OCI-LY7 (cell line): ENCODE results near the gene ZDHHC11B. TPM values are rescaled to one million over a fixed set of nuclear protein-coding genes. Genes with fewer than 3 reads are reported as not detected.

ENCODE experiments used
- BruUV-seq: library from RNA; stranded (reverse); fragments of 400-500 nt; replicated peaks from 2 replicates; lab custom pipeline; 2021; lab: Mats Ljungman, UMichigan
- CTCF ChIA-PET: fragments of 300-600 bp; sonication (Branson Sonifier 250); formaldehyde crosslinking; loops from one replicate; lab custom pipeline; 2022; ENCODE audit warnings: antibody characterized with exemption; ENCODE audit not compliant: unreplicated experiment; lab: Charles Lee
- POLR2A ChIA-PET: fragments of 300-600 bp; sonication (Branson Sonifier 250); formaldehyde crosslinking; loops from one replicate; lab custom pipeline; 2022; ENCODE audit warnings: antibody characterized with exemption; lab: Charles Lee
- DNase-seq: peaks from one replicate; pipeline ENCODE4 v3.0.0-alpha.2; 2015; ENCODE audit warnings: low spot score
- H2AFZ ChIP-seq: fragments of 200-600 bp; sonication (generic), shearing (Covaris generic); 2 replicates; pipeline ENCODE4 v1.6.1; 2014; ENCODE audit warnings: mild to moderate bottlenecking, antibody characterized with exemption, low read length, moderate library complexity
- H3K27ac ChIP-seq: fragments of 200-600 bp; sonication (generic); 2 replicates; pipeline ENCODE4 v1.5.1; 2014; ENCODE audit warnings: mixed run types, low read depth, mild to moderate bottlenecking, moderate library complexity, low read length, inconsistent platforms; ENCODE audit not compliant: poor library complexity, severe bottlenecking
- H3K36me3 ChIP-seq: fragments of 200-600 bp; sonication (generic); 2 replicates; pipeline ENCODE4 v1.6.1; 2014; ENCODE audit warnings: mild to moderate bottlenecking, antibody characterized with exemption, low read length, moderate library complexity, mixed read lengths; ENCODE audit not compliant: insufficient read depth
- H3K4me1 ChIP-seq: fragments of 200-600 bp; sonication (generic); 2 replicates; pipeline ENCODE4 v1.5.1; 2014; ENCODE audit warnings: mild to moderate bottlenecking, low read length; ENCODE audit not compliant: insufficient read depth, poor library complexity, severe bottlenecking
- H3K4me2 ChIP-seq: fragments of 200-600 bp; sonication (generic); 2 replicates; pipeline ENCODE4 v1.6.1; 2014; ENCODE audit warnings: mild to moderate bottlenecking, low read length
- H3K4me3 ChIP-seq: fragments of 200-600 bp; sonication (generic); 2 replicates; pipeline ENCODE4 v1.5.1; 2014; ENCODE audit warnings: mild to moderate bottlenecking, low read depth, low read length; ENCODE audit not compliant: poor library complexity, severe bottlenecking
- H3K79me2 ChIP-seq: fragments of 200-600 bp; sonication (generic); 2 replicates; pipeline ENCODE4 v1.6.1; 2016; ENCODE audit warnings: low read depth, mild to moderate bottlenecking, low read length, moderate library complexity, mixed read lengths; ENCODE audit not compliant: insufficient read depth
- H3K9me2 ChIP-seq: fragments of 200-600 bp; sonication (generic); 2 replicates; pipeline ENCODE4 v1.6.1; 2016; ENCODE audit warnings: mild to moderate bottlenecking, low read length, mixed read lengths; ENCODE audit not compliant: insufficient read depth
- H3K9me3 ChIP-seq: fragments of 200-600 bp; sonication (generic); 2 replicates; pipeline ENCODE4 v1.6.1; 2014; ENCODE audit warnings: mild to moderate bottlenecking, mixed run types, low read length, mixed read lengths
- H4K20me1 ChIP-seq: fragments of 200-600 bp; sonication (generic); 2 replicates; pipeline ENCODE4 v1.6.1; 2014; ENCODE audit warnings: mild to moderate bottlenecking, antibody characterized with exemption, low read length, moderate library complexity, mixed read lengths; ENCODE audit not compliant: insufficient read depth
- CTCF ChIP-seq: fragments of 200-600 bp; sonication (generic); conservative IDR thresholded peaks from 2 replicates; pipeline ENCODE4 v1.5.1; 2014; ENCODE audit warnings: mild to moderate bottlenecking, antibody characterized with exemption, low read length, moderate library complexity, mixed read lengths
- EZH2phosphoT487 ChIP-seq: fragments of 200-600 bp; sonication (generic); IDR thresholded peaks from 2 replicates; pipeline ENCODE4 v1.6.1; 2018; ENCODE audit warnings: low read depth, borderline replicate concordance, mild to moderate bottlenecking, mixed run types, antibody characterized with exemption, low read length, moderate library complexity, mixed read lengths
- intact Hi-C: fragments of 100-400 bp; cut with micrococcal nuclease; formaldehyde crosslinking; loops from one replicate; pipeline ENCODE4 v1.10.0; 2022; ENCODE audit not compliant: unreplicated experiment
- total RNA-seq, 2 experiments: library from RNA; depleted of rRNA in 1 of 2; stranded (reverse); fragments of >200 nt in 1 of 2; shearing (Covaris generic) in 1 of 2; gene quantifications; 2 replicates each; pipeline ENCODE4 v1.2.3, GENCODE V29; 2014 to 2022

Gene ZDHHC11B
- total RNA-seq, 2 experiments from 2014 or later, result 0.29 TPM; not detected in 1

- POLR2A ChIA-PET, result no interaction called here
- H3K79me2 ChIP-seq, result no peaks in the 10 kb centered on the region
- no peak overlapping the region for H2AFZ ChIP-seq
- intact Hi-C loops, result loop anchor here (5.0 kb wide), 1 partner anchor 83 kb away; no protein-coding TSS in a partner anchor
- H3K4me3 ChIP-seq, result no peak overlapping the region
- no peak for TF ChIP-seq EZH2phosphoT487
- TF ChIP-seq CTCF, result no peak
- CTCF ChIA-PET, result no interaction called here
- DNase-seq, result no peak
- H3K4me1 ChIP-seq, result no peaks in the 10 kb centered on the region
- H4K20me1 ChIP-seq, result no peaks in the 10 kb centered on the region
- no peak overlapping the region for H3K27ac ChIP-seq
- no TSS peak for BruUV-seq
- H3K9me3 ChIP-seq, result no peaks in the 10 kb centered on the region
- H3K36me3 ChIP-seq, result no peaks in the 10 kb centered on the region
- no peaks in the 10 kb centered on the region for H3K9me2 ChIP-seq
- no peak overlapping the region for H3K4me2 ChIP-seq
These were observed 25.3 kb downstream of the ZDHHC11B start for GRCh38 chr5:759111-759751.

GRCh38 chr5:758698-759053 is 25.9 kb downstream of the ZDHHC11B start:
- H3K4me1 ChIP-seq, result no peaks in the 10 kb centered on the region
- DNase-seq, result no peak
- H4K20me1 ChIP-seq, result no peaks in the 10 kb centered on the region
- no peaks in the 10 kb centered on the region for H3K79me2 ChIP-seq
- TF ChIP-seq EZH2phosphoT487 (no peak), CTCF (no peak)
- no peaks in the 10 kb centered on the region for H3K9me2 ChIP-seq
- BruUV-seq, result no TSS peak
- no peak overlapping the region for H3K27ac ChIP-seq
- CTCF ChIA-PET, result no interaction called here
- no peaks in the 10 kb centered on the region for H3K36me3 ChIP-seq
- H3K4me2 ChIP-seq, result no peak overlapping the region
- H2AFZ ChIP-seq, result no peak overlapping the region
- intact Hi-C loops, result loop anchor here (5.0 kb wide), 1 partner anchor 84 kb away; no protein-coding TSS in a partner anchor
- no peak overlapping the region for H3K4me3 ChIP-seq
- POLR2A ChIA-PET, result no interaction called here
- no peaks in the 10 kb centered on the region for H3K9me3 ChIP-seq

GRCh38 chr5:757931-758697 is 26.4 kb downstream of the ZDHHC11B start:
- Histone ChIP-seq H2AFZ (no peak overlapping the region), H3K4me1 (no peaks in the 10 kb centered on the region), H3K4me3 (no peak overlapping the region), H3K9me3 (no peaks in the 10 kb centered on the region), H3K4me2 (no peak overlapping the region), H3K79me2 (no peaks in the 10 kb centered on the region), H3K36me3 (no peaks in the 10 kb centered on the region), H3K9me2 (no peaks in the 10 kb centered on the region), H3K27ac (no peak overlapping the region), H4K20me1 (no peaks in the 10 kb centered on the region)
- CTCF ChIA-PET, result no interaction called here
- intact Hi-C loops, result loop anchor here (5.0 kb wide), 1 partner anchor 84 kb away; no protein-coding TSS in a partner anchor
- no peak for DNase-seq
- TF ChIP-seq CTCF, result no peak
- no peak for TF ChIP-seq EZH2phosphoT487
- BruUV-seq, result no TSS peak
- POLR2A ChIA-PET, result no interaction called here
